Stimulated activated memory B cell treated with anti-CD40 and anti-IgM and Interleukin-4, amounts not matched to agents 10 μg/mL and 1 μg/mL and 100 μg/mL, for 72 hours (primary cell): ENCODE results near the gene DIP2A.
A peak's percentile ranks its signal among the peaks of the same experiment; 100 is the strongest.
"Not testable (repeated sequence)": the region's sequence is repeated elsewhere in the genome, so short reads cannot be mapped to it uniquely, and the experiment has no call there.

ENCODE experiments used
- ATAC-seq: fragments of 150-1000 bp; cut with Tn5 transposase; 2 replicates; pipeline ENCODE4 v1.10.0; 2021
- H3K27ac Mint-ChIP-seq: one replicate; pipeline ENCODE4 v1.8.0; 2022; ENCODE audit warnings: mild to moderate bottlenecking, mixed read lengths
- H3K27me3 Mint-ChIP-seq: one replicate; pipeline ENCODE4 v1.8.0; 2022; ENCODE audit warnings: mixed read lengths
- H3K36me3 Mint-ChIP-seq: one replicate; pipeline ENCODE4 v1.8.0; 2022; ENCODE audit warnings: mixed read lengths
- H3K4me1 Mint-ChIP-seq: one replicate; pipeline ENCODE4 v1.8.0; 2022; ENCODE audit warnings: mixed read lengths
- H3K4me3 Mint-ChIP-seq: one replicate; pipeline ENCODE4 v1.8.0; 2022; ENCODE audit warnings: mild to moderate bottlenecking, moderate library complexity, mixed read lengths
- H3K9me3 Mint-ChIP-seq: one replicate; pipeline ENCODE4 v1.8.0; 2022; ENCODE audit warnings: mixed read lengths

The DIP2A gene

GRCh38 chr21:46503922-46504550, 45.3 kb downstream of the DIP2A start:
- peaks cover 54% of the 10 kb centered on the region for H3K4me1 Mint-ChIP-seq
- peak; percentile 74 for ATAC-seq
- H3K27me3 Mint-ChIP-seq = no peaks in the 10 kb centered on the region
- H3K9me3 Mint-ChIP-seq = no peaks in the 10 kb centered on the region
- peak overlapping the region; percentile 74 for H3K27ac Mint-ChIP-seq
- peak overlapping the region; percentile 15 for H3K4me3 Mint-ChIP-seq
- H3K36me3 Mint-ChIP-seq = peaks cover 39% of the 10 kb centered on the region

- Mint-ChIP-seq H3K9me3 (no peaks in the 10 kb centered on the region), H3K36me3 (peaks cover 39% of the 10 kb centered on the region), H3K4me3 (peak overlapping the region; percentile 15), H3K4me1 (peaks cover 54% of the 10 kb centered on the region), H3K27ac (peak overlapping the region; percentile 74), H3K27me3 (no peaks in the 10 kb centered on the region)
- ATAC-seq = peak; percentile 52
These were observed 46.0 kb downstream of the DIP2A start for GRCh38 chr21:46504666-46505065.

GRCh38 chr21:46507562-46507961, 48.9 kb downstream of the DIP2A start:
- Mint-ChIP-seq H3K4me1 (peaks cover 36% of the 10 kb centered on the region), H3K27me3 (no peaks in the 10 kb centered on the region), H3K36me3 (peaks cover 58% of the 10 kb centered on the region), H3K9me3 (no peaks in the 10 kb centered on the region), H3K4me3 (no peak overlapping the region), H3K27ac (no peak overlapping the region)
- ATAC-seq = no peak

- Mint-ChIP-seq H3K9me3 (no peaks in the 10 kb centered on the region), H3K27ac (no peak overlapping the region), H3K4me3 (no peak overlapping the region), H3K36me3 (peaks cover 56% of the 10 kb centered on the region), H3K27me3 (no peaks in the 10 kb centered on the region), H3K4me1 (peaks cover 17% of the 10 kb centered on the region)
- no peak for ATAC-seq
These were observed 51.2 kb downstream of the DIP2A start for GRCh38 chr21:46509741-46510502.

GRCh38 chr21:46515109-46515508, 56.4 kb downstream of the DIP2A start:
- H3K27ac Mint-ChIP-seq = peak overlapping the region; percentile 60
- peaks cover 19% of the 10 kb centered on the region for H3K4me1 Mint-ChIP-seq
- no peaks in the 10 kb centered on the region for H3K9me3 Mint-ChIP-seq
- ATAC-seq = peak; percentile 50
- H3K27me3 Mint-ChIP-seq = no peaks in the 10 kb centered on the region
- H3K4me3 Mint-ChIP-seq = no peak overlapping the region
- peaks cover 53% of the 10 kb centered on the region for H3K36me3 Mint-ChIP-seq

- H3K9me3 Mint-ChIP-seq = no peaks in the 10 kb centered on the region
- no peak for ATAC-seq
- H3K4me3 Mint-ChIP-seq = no peak overlapping the region
- peaks cover 19% of the 10 kb centered on the region for H3K4me1 Mint-ChIP-seq
- H3K36me3 Mint-ChIP-seq = peaks cover 47% of the 10 kb centered on the region
- H3K27ac Mint-ChIP-seq = peak overlapping the region; percentile 60
- no peaks in the 10 kb centered on the region for H3K27me3 Mint-ChIP-seq
These were observed 57.4 kb downstream of the DIP2A start for GRCh38 chr21:46516068-46516467.

GRCh38 chr21:46517361-46517760, 58.7 kb downstream of the DIP2A start:
- no peaks in the 10 kb centered on the region for H3K27me3 Mint-ChIP-seq
- H3K27ac Mint-ChIP-seq = no peak overlapping the region
- no peaks in the 10 kb centered on the region for H3K9me3 Mint-ChIP-seq
- no peak overlapping the region for H3K4me3 Mint-ChIP-seq
- H3K36me3 Mint-ChIP-seq = peaks cover 44% of the 10 kb centered on the region
- peaks cover 19% of the 10 kb centered on the region for H3K4me1 Mint-ChIP-seq
- ATAC-seq = no peak

GRCh38 chr21:46518983-46519583, 60.4 kb downstream of the DIP2A start:
- H3K4me3 Mint-ChIP-seq = no peak overlapping the region
- no peak overlapping the region for H3K27ac Mint-ChIP-seq
- no peak for ATAC-seq

GRCh38 chr21:46527393-46527792, 68.7 kb downstream of the DIP2A start:
- not testable (repeated sequence) for H3K4me3 Mint-ChIP-seq, ATAC-seq, H3K27me3 Mint-ChIP-seq, H3K9me3 Mint-ChIP-seq, H3K4me1 Mint-ChIP-seq, H3K27ac Mint-ChIP-seq
- H3K36me3 Mint-ChIP-seq = peaks cover 28% of the 10 kb centered on the region

More at GRCh38 chr21:46518983-46519583, 60.4 kb downstream of the DIP2A start:
- Mint-ChIP-seq H3K9me3 (no peaks in the 10 kb centered on the region), H3K27me3 (no peaks in the 10 kb centered on the region), H3K36me3 (peaks cover 31% of the 10 kb centered on the region), H3K4me1 (peaks cover 19% of the 10 kb centered on the region)

- peaks cover 27% of the 10 kb centered on the region for H3K36me3 Mint-ChIP-seq
- no peak overlapping the region for H3K4me3 Mint-ChIP-seq
- no peaks in the 10 kb centered on the region for H3K9me3 Mint-ChIP-seq
- no peaks in the 10 kb centered on the region for H3K27me3 Mint-ChIP-seq
- H3K4me1 Mint-ChIP-seq = no peaks in the 10 kb centered on the region
- no peak for ATAC-seq
- H3K27ac Mint-ChIP-seq = no peak overlapping the region
These were observed 69.1 kb downstream of the DIP2A start for GRCh38 chr21:46527801-46528200.

- Mint-ChIP-seq H3K27ac (no peak overlapping the region), H3K4me1 (peaks cover 6% of the 10 kb centered on the region), H3K4me3 (no peak overlapping the region), H3K27me3 (no peaks in the 10 kb centered on the region), H3K36me3 (peaks cover 50% of the 10 kb centered on the region), H3K9me3 (no peaks in the 10 kb centered on the region)
- no peak for ATAC-seq
These were observed 73.4 kb downstream of the DIP2A start for GRCh38 chr21:46532080-46532479.

GRCh38 chr21:46537026-46537425, 78.3 kb downstream of the DIP2A start:
- H3K9me3 Mint-ChIP-seq = no peaks in the 10 kb centered on the region
- no peak overlapping the region for H3K27ac Mint-ChIP-seq
- peaks cover 76% of the 10 kb centered on the region for H3K36me3 Mint-ChIP-seq
- peaks cover 6% of the 10 kb centered on the region for H3K4me1 Mint-ChIP-seq
- no peaks in the 10 kb centered on the region for H3K27me3 Mint-ChIP-seq
- no peak for ATAC-seq
- no peak overlapping the region for H3K4me3 Mint-ChIP-seq

- Mint-ChIP-seq H3K9me3 (no peaks in the 10 kb centered on the region), H3K27ac (no peak overlapping the region), H3K36me3 (peaks cover 83% of the 10 kb centered on the region), H3K27me3 (no peaks in the 10 kb centered on the region), H3K4me3 (no peak overlapping the region), H3K4me1 (peaks cover 6% of the 10 kb centered on the region)
- no peak for ATAC-seq
These were observed 79.6 kb downstream of the DIP2A start for GRCh38 chr21:46538262-46538661.

GRCh38 chr21:46538851-46539666, 80.4 kb downstream of the DIP2A start:
- H3K36me3 Mint-ChIP-seq = peaks cover 86% of the 10 kb centered on the region
- ATAC-seq = no peak
- no peaks in the 10 kb centered on the region for H3K9me3 Mint-ChIP-seq
- H3K4me1 Mint-ChIP-seq = peaks cover 5% of the 10 kb centered on the region
- H3K27me3 Mint-ChIP-seq = no peaks in the 10 kb centered on the region
- no peak overlapping the region for H3K4me3 Mint-ChIP-seq
- no peak overlapping the region for H3K27ac Mint-ChIP-seq

GRCh38 chr21:46540087-46540710, 81.5 kb downstream of the DIP2A start:
- Mint-ChIP-seq H3K4me1 (no peaks in the 10 kb centered on the region), H3K9me3 (no peaks in the 10 kb centered on the region), H3K27ac (peak overlapping the region; percentile 43), H3K4me3 (no peak overlapping the region), H3K36me3 (peaks cover 91% of the 10 kb centered on the region), H3K27me3 (no peaks in the 10 kb centered on the region)
- no peak for ATAC-seq
